ENCODE data around the gene ACSS2. TPM values are rescaled to one million over a fixed set of nuclear protein-coding genes. Genes with fewer than 3 reads are reported as not detected.

Gene ACSS2
- total RNA-seq, 1 donor from 2014 or later: 131 TPM

GRCh38 chr20:34843421-34843820 is 33.0 kb upstream of the ACSS2 start:
- H3K27me3 ChIP-seq (ENCODE audit: low read depth): no peaks in the 10 kb centered on the region
- DNase-seq (no peak), ATAC-seq (no peak)
- H3K36me3 ChIP-seq: peaks cover 20% of the 10 kb centered on the region
- no peak overlapping the region for H3K4me3 ChIP-seq
- no peak for TF ChIP-seq CTCF (IDR thresholded peaks at IDR 0.05)
- intact Hi-C loops (cut with DNase I): no loop called here
- no peak overlapping the region for H3K27ac ChIP-seq
- H3K9me3 ChIP-seq: no peaks in the 10 kb centered on the region
- H3K4me1 ChIP-seq: no peaks in the 10 kb centered on the region

GRCh38 chr20:34848597-34848996 is 27.8 kb upstream of the ACSS2 start:
- no peak for TF ChIP-seq CTCF (IDR thresholded peaks at IDR 0.05)
- Histone ChIP-seq H3K4me1 (no peaks in the 10 kb centered on the region), H3K4me3 (no peak overlapping the region), H3K27me3 (ENCODE audit: low read depth) (no peaks in the 10 kb centered on the region), H3K9me3 (no peaks in the 10 kb centered on the region), H3K27ac (no peak overlapping the region), H3K36me3 (peaks cover 56% of the 10 kb centered on the region)
- intact Hi-C loops (cut with DNase I): no loop called here
- ATAC-seq (no peak), DNase-seq (no peak)

- ATAC-seq (no peak), DNase-seq (no peak)
- no peak for TF ChIP-seq CTCF (IDR thresholded peaks at IDR 0.05)
- H3K4me1 ChIP-seq: no peaks in the 10 kb centered on the region
- H3K27ac ChIP-seq: no peak overlapping the region
- H3K27me3 ChIP-seq (ENCODE audit: low read depth): no peaks in the 10 kb centered on the region
- peaks cover 68% of the 10 kb centered on the region for H3K36me3 ChIP-seq
- intact Hi-C loops (cut with DNase I): no loop called here
- H3K4me3 ChIP-seq: no peak overlapping the region
- no peaks in the 10 kb centered on the region for H3K9me3 ChIP-seq
These were observed 26.6 kb upstream of the ACSS2 start for GRCh38 chr20:34849778-34850177.

- no peaks in the 10 kb centered on the region for H3K27me3 ChIP-seq (ENCODE audit: low read depth)
- H3K4me3 ChIP-seq: no peak overlapping the region
- H3K27ac ChIP-seq: no peak overlapping the region
- DNase-seq (no peak), ATAC-seq (peak in 1 of 2 donors; percentile 15)
- no peaks in the 10 kb centered on the region for H3K4me1 ChIP-seq
- peaks cover 73% of the 10 kb centered on the region for H3K36me3 ChIP-seq
- no peak for TF ChIP-seq CTCF (IDR thresholded peaks at IDR 0.05)
- intact Hi-C loops (cut with DNase I): no loop called here
- no peaks in the 10 kb centered on the region for H3K9me3 ChIP-seq
These were observed 25.4 kb upstream of the ACSS2 start for GRCh38 chr20:34850969-34851368.

- ATAC-seq: no peak
- intact Hi-C loops (cut with DNase I): no loop called here
- no peak for TF ChIP-seq CTCF (IDR thresholded peaks at IDR 0.05)
- H3K36me3 ChIP-seq: peaks cover 71% of the 10 kb centered on the region
- H3K4me3 ChIP-seq: no peak overlapping the region
- H3K9me3 ChIP-seq: no peaks in the 10 kb centered on the region
- H3K4me1 ChIP-seq: no peaks in the 10 kb centered on the region
- H3K27me3 ChIP-seq (ENCODE audit: low read depth): no peaks in the 10 kb centered on the region
- H3K27ac ChIP-seq: no peak overlapping the region
- no peak for DNase-seq
These were observed 24.1 kb upstream of the ACSS2 start for GRCh38 chr20:34852298-34852697.

GRCh38 chr20:34859367-34859766 is 17.0 kb upstream of the ACSS2 start:
- intact Hi-C loops (cut with DNase I): no loop called here
- ATAC-seq: no peak
- Histone ChIP-seq H3K27ac (no peak overlapping the region), H3K4me1 (peaks cover 7% of the 10 kb centered on the region), H3K9me3 (no peaks in the 10 kb centered on the region), H3K36me3 (peaks cover 33% of the 10 kb centered on the region), H3K27me3 (ENCODE audit: low read depth) (no peaks in the 10 kb centered on the region), H3K4me3 (no peak overlapping the region)
- DNase-seq: no peak
- no peak for TF ChIP-seq CTCF (IDR thresholded peaks at IDR 0.05)
